Endothelial cell of umbilical vein (primary cell): ENCODE results near the gene RTN4RL1. TPM values are rescaled to one million over a fixed set of nuclear protein-coding genes. Genes with fewer than 3 reads are reported as not detected.

Experiments used
- BruUV-seq: library from RNA; stranded (reverse); fragments of 400-500 nt; replicated peaks from 2 replicates; lab custom pipeline; 2021; lab: Mats Ljungman, UMichigan
- CTCF ChIA-PET: fragments of 300-600, 350-600 bp; sonication (Branson Sonifier 250); formaldehyde crosslinking; loops from one replicate; lab custom pipeline; 2021; ENCODE audit warnings: antibody characterized with exemption, inconsistent platforms; lab: Charles Lee
- POLR2A ChIA-PET: fragments of 300-600, 350-600 bp; sonication (Branson Sonifier 250); formaldehyde crosslinking; loops from one replicate; lab custom pipeline; 2021; ENCODE audit warnings: antibody characterized with exemption, inconsistent platforms; lab: Charles Lee
- DNase-seq: peaks from one replicate; pipeline ENCODE4 v3.0.0-alpha.2; 2011; ENCODE audit warnings: low read depth, low spot score
- FAIRE-seq: peaks from 2 replicates; lab custom pipeline; 2011; peaks lifted over from hg19 to GRCh38; lab: Jason Lieb, UNC
- H2AFZ ChIP-seq: 2 replicates; pipeline ENCODE4 v1.6.0; 2012; ENCODE audit warnings: low read depth, low read length, control low read depth, inconsistent platforms
- H3K27ac ChIP-seq: 2 replicates; pipeline ENCODE4 v1.5.1; 2011; ENCODE audit warnings: low read depth, mild to moderate bottlenecking, control low read depth, low read length, moderate library complexity; ENCODE audit not compliant: insufficient read depth
- H3K27me3 ChIP-seq, 2 experiments: 2 replicates each; pipeline versions ENCODE4 v1.6.0 to v1.6.1; 2011; ENCODE audit warnings: low read length in 2 of 2, mixed read lengths in 1 of 2; ENCODE audit not compliant: control insufficient read depth in 2 of 2, insufficient read depth in 2 of 2
- H3K36me3 ChIP-seq, 2 experiments: 2 replicates in 1 of 2; 3 replicates in 1 of 2; pipeline ENCODE4 v1.5.1; 2011; ENCODE audit warnings: low read length in 2 of 2, mild to moderate bottlenecking in 1 of 2, moderate library complexity in 1 of 2; ENCODE audit not compliant: control insufficient read depth in 2 of 2, insufficient read depth in 2 of 2; ENCODE audit errors: extremely low read depth in 1 of 2
- H3K4me1 ChIP-seq: 3 replicates; pipeline ENCODE4 v1.5.1; 2011; ENCODE audit warnings: mild to moderate bottlenecking, low read length; ENCODE audit not compliant: control insufficient read depth, insufficient read depth; ENCODE audit errors: extremely low read depth
- H3K4me2 ChIP-seq: 2 replicates; pipeline ENCODE4 v1.6.1; 2011; ENCODE audit warnings: low read length, control low read depth, mixed read lengths; ENCODE audit not compliant: insufficient read depth
- H3K4me3 ChIP-seq, 3 experiments: fragments of 200-600 bp in 1 of 3; sonication (generic), shearing (Covaris generic) in 1 of 3; replicated peaks in 1 of 3; 2 replicates each; pipeline ENCODE4 v1.5.1; 2011 to 2016; ENCODE audit warnings: control low read depth in 3 of 3, low read length in 3 of 3, mild to moderate bottlenecking in 2 of 3, inconsistent platforms in 1 of 3, low read depth in 1 of 3, moderate library complexity in 1 of 3; ENCODE audit not compliant: insufficient read depth in 1 of 3
- H3K79me2 ChIP-seq: 2 replicates; pipeline ENCODE4 v1.6.0; 2012; ENCODE audit warnings: low read length, inconsistent platforms; ENCODE audit not compliant: control insufficient read depth, insufficient read depth
- H3K9ac ChIP-seq: replicated peaks from 2 replicates; pipeline ENCODE3; 2011; ENCODE audit warnings: low read length, control low read depth; ENCODE audit not compliant: insufficient read depth; ENCODE audit errors: extremely low read depth
- H3K9me1 ChIP-seq: replicated peaks from 3 replicates; pipeline ENCODE4 v1.6.0; 2011; ENCODE audit warnings: mild to moderate bottlenecking, low read length; ENCODE audit not compliant: control insufficient read depth, insufficient read depth; ENCODE audit errors: extremely low read depth
- H3K9me3 ChIP-seq: replicated peaks from 2 replicates; pipeline ENCODE4 v1.5.1; 2012; ENCODE audit warnings: low read length, inconsistent platforms; ENCODE audit not compliant: control insufficient read depth, insufficient read depth
- H4K20me1 ChIP-seq: replicated peaks from 2 replicates; pipeline ENCODE3; 2011; ENCODE audit warnings: mild to moderate bottlenecking, low read length; ENCODE audit not compliant: control insufficient read depth, insufficient read depth; ENCODE audit errors: extremely low read depth
- CTCF ChIP-seq, 2 donors: IDR thresholded peaks; 1 replicate in 1 of 2; 2 replicates in 1 of 2; pipeline ENCODE4 v1.5.1; 2011; ENCODE audit warnings: low read length in 2 of 2, mild to moderate bottlenecking in 2 of 2, moderate library complexity in 2 of 2, control low read depth in 1 of 2, inconsistent platforms in 1 of 2, low read depth in 1 of 2; ENCODE audit not compliant: insufficient read depth in 1 of 2; ENCODE audit errors: extremely low read depth in 1 of 2
- EZH2 ChIP-seq: IDR thresholded peaks from 2 replicates; pipeline ENCODE4 v1.6.1; 2012; ENCODE audit warnings: borderline replicate concordance, low read depth, mild to moderate bottlenecking, moderate library complexity, low read length, inconsistent platforms; ENCODE audit not compliant: severe bottlenecking
- FOS ChIP-seq: IDR thresholded peaks from 2 replicates; pipeline ENCODE4 v1.6.1; 2011; ENCODE audit warnings: mild to moderate bottlenecking, low read length, moderate library complexity, borderline replicate concordance; ENCODE audit not compliant: insufficient read depth
- GATA2 ChIP-seq: IDR thresholded peaks from 2 replicates; pipeline ENCODE4 v1.7.0; 2011; ENCODE audit warnings: low read depth, mild to moderate bottlenecking, moderate library complexity, mixed read lengths, low read length; ENCODE audit not compliant: insufficient read length, insufficient read depth
- JUN ChIP-seq: IDR thresholded peaks from 2 replicates; pipeline ENCODE4 v1.6.1; 2011; ENCODE audit warnings: borderline replicate concordance, low read depth; ENCODE audit not compliant: insufficient read length, insufficient read depth
- MAX ChIP-seq: IDR thresholded peaks from 2 replicates; pipeline ENCODE4 v1.6.1; 2011; ENCODE audit not compliant: insufficient read depth, insufficient read length
- MYC ChIP-seq: IDR thresholded peaks from one replicate; pipeline ENCODE4 v1.6.1; 2011; ENCODE audit warnings: mild to moderate bottlenecking, low read depth, low read length
- POLR2A ChIP-seq: IDR thresholded peaks from 2 replicates; pipeline ENCODE4 v1.6.1; 2012; ENCODE audit warnings: low read depth, mild to moderate bottlenecking, control low read depth, low read length
- POLR2AphosphoS5 ChIP-seq: IDR thresholded peaks from 2 replicates; pipeline ENCODE4 v1.6.1; 2012; ENCODE audit warnings: low read depth, mild to moderate bottlenecking, control low read depth, low read length, moderate library complexity; ENCODE audit not compliant: insufficient read depth
- dilution Hi-C: fragments of 300-500 bp; cut with MboI; formaldehyde crosslinking; loops from one replicate; pipeline ENCODE4 v1.15.0; 2019; ENCODE audit warnings: low sequenced_read_pairs; ENCODE audit not compliant: extremely low pct_ligation_motif_present
- intact Hi-C: fragments of 100-400 bp; cut with micrococcal nuclease; formaldehyde crosslinking; loops from one replicate; pipeline ENCODE4 v1.10.0; 2022
- polyA plus RNA-seq, 4 experiments: library from polyadenylated mRNA; depleted of rRNA in 3 of 4; stranded (reverse) in 3 of 4; unstranded in 1 of 4; fragments of >200 nt; gene quantifications; 2 replicates each; pipeline versions ENCODE4 v1.2.1 to v1.2.3, GENCODE V29; 2011 to 2012; ENCODE audit warnings: missing spikeins in 1 of 4
- total RNA-seq: library from RNA; stranded (reverse); gene quantifications from 2 replicates; pipeline ENCODE4 v1.2.3, GENCODE V29; 2021

Gene RTN4RL1
- total and polyA plus RNA-seq, 2 donors (not counting 3 experiments of a cell fraction or from before 2014, with no cell fraction given), result 0.04 TPM; not detected in 1

- TF ChIP-seq FOS, result no peak
- TF ChIP-seq POLR2AphosphoS5, result no peak
- no peak for TF ChIP-seq CTCF (IDR thresholded peaks at IDR 0.05; ENCODE audit: extremely low read depth in 1 of 2, insufficient read depth in 1 of 2, low read depth in 1 of 2, low read length in 2 of 2)
- TF ChIP-seq JUN, result no peak
- TF ChIP-seq EZH2, result no peak
- TF ChIP-seq MYC, result no peak
- no peak for TF ChIP-seq POLR2A
- TF ChIP-seq GATA2, result no peak
- TF ChIP-seq MAX, result no peak
- dilution Hi-C loops (no loop called here), intact Hi-C loops (no loop called here)
- Histone ChIP-seq H2AFZ (no peak overlapping the region), H3K4me2 (no peak overlapping the region), H3K4me3 (no peak overlapping the region), H3K4me1 (peaks cover 18% of the 10 kb centered on the region), H3K9ac (no peak overlapping the region), H3K79me2 (no peaks in the 10 kb centered on the region), H3K27ac (no peak overlapping the region), H3K27me3 (peaks cover 35 to 41% of the 10 kb centered on the region in 2 experiments), H3K36me3 (no peaks in the 10 kb centered on the region), H3K9me1 (no peaks in the 10 kb centered on the region), H4K20me1 (no peaks in the 10 kb centered on the region), H3K9me3 (no peaks in the 10 kb centered on the region)
- POLR2A ChIA-PET, result no interaction called here
- FAIRE-seq (no peak), DNase-seq (no peak)
- CTCF ChIA-PET, result no interaction called here
- BruUV-seq, result no TSS peak
Observed at GRCh38 chr17:2022647-2023240, 2.4 kb downstream of the RTN4RL1 start.
